CD4-positive, alpha-beta T cell treated with Interleukin-21 for 1 hour (primary cell): ENCODE measurements around the gene SLC8A2.
"Not testable (repeated sequence)": the region's sequence is repeated elsewhere in the genome, so short reads cannot be mapped to it uniquely, and the experiment has no call there.

Source experiments
- DNase-seq: peaks from one replicate; pipeline ENCODE4 v3.0.0-alpha.2; 2020

SLC8A2 gene

GRCh38 chr19:47427241-47428176 lies 44.2 kb downstream of the SLC8A2 start:
- peak; percentile 71 for DNase-seq

- DNase-seq = no peak
These were observed 48.4 kb downstream of the SLC8A2 start for GRCh38 chr19:47423203-47423882.

- no peak for DNase-seq
These were observed 49.1 kb downstream of the SLC8A2 start for GRCh38 chr19:47422417-47423163.

- no peak for DNase-seq
These were observed 49.8 kb downstream of the SLC8A2 start for GRCh38 chr19:47421844-47422395.

- DNase-seq = no peak
These were observed 50.4 kb downstream of the SLC8A2 start for GRCh38 chr19:47421244-47421786.

- no peak for DNase-seq
These were observed 51.9 kb downstream of the SLC8A2 start for GRCh38 chr19:47419789-47420188.

- DNase-seq = no peak
These were observed 52.5 kb downstream of the SLC8A2 start, which contains the start of gene MEIS3 for GRCh38 chr19:47419030-47419783. Gene MEIS3 (minus strand): TSS chr19:47419527. CDS start chr19:47419081, 446 bp downstream.

- no peak for DNase-seq
These were observed 53.0 kb downstream of the SLC8A2 start for GRCh38 chr19:47418692-47419029.

GRCh38 chr19:47417746-47418691 lies 53.7 kb downstream of the SLC8A2 start:
- DNase-seq = no peak

- no peak for DNase-seq
These were observed 54.5 kb downstream of the SLC8A2 start for GRCh38 chr19:47417107-47417745.

GRCh38 chr19:47416643-47416985 lies 55.1 kb downstream of the SLC8A2 start:
- no peak for DNase-seq

GRCh38 chr19:47415953-47416642 lies 55.6 kb downstream of the SLC8A2 start:
- DNase-seq = no peak

GRCh38 chr19:47414469-47414868 lies 57.2 kb downstream of the SLC8A2 start:
- no peak for DNase-seq

- no peak for DNase-seq
These were observed 57.8 kb downstream of the SLC8A2 start for GRCh38 chr19:47413941-47414340.

GRCh38 chr19:47411696-47412095 lies 60.0 kb downstream of the SLC8A2 start:
- DNase-seq = not testable (repeated sequence)

GRCh38 chr19:47411101-47411500 lies 60.6 kb downstream of the SLC8A2 start:
- DNase-seq = no peak

- DNase-seq = no peak
These were observed 63.3 kb downstream of the SLC8A2 start for GRCh38 chr19:47408156-47408938.

- no peak for DNase-seq
These were observed 64.3 kb downstream of the SLC8A2 start for GRCh38 chr19:47407417-47407774.
